Measurements from ENCODE around the gene SUMO4.

The SUMO4 gene

GRCh38 chr6:149392093-149392492 lies 8.0 kb upstream of the SUMO4 start:
- DNase-seq, result no peak

- no peak for DNase-seq
Observed at GRCh38 chr6:149392535-149392934, 7.5 kb upstream of the SUMO4 start.

- no peak for DNase-seq
Observed at GRCh38 chr6:149393002-149393679, 6.9 kb upstream of the SUMO4 start.

GRCh38 chr6:149395185-149395584 lies 4.9 kb upstream of the SUMO4 start:
- DNase-seq, result no peak

GRCh38 chr6:149397384-149397783 lies 2.7 kb upstream of the SUMO4 start:
- no peak for DNase-seq

- DNase-seq, result no peak
Observed at GRCh38 chr6:149403534-149403933, 3.5 kb downstream of the SUMO4 start.

- DNase-seq, result no peak
Observed at GRCh38 chr6:149405823-149406765, 6.0 kb downstream of the SUMO4 start.

GRCh38 chr6:149409617-149410016 lies 9.6 kb downstream of the SUMO4 start:
- no peak for DNase-seq

- no peak for DNase-seq
Observed at GRCh38 chr6:149410557-149410956, 10.5 kb downstream of the SUMO4 start.

GRCh38 chr6:149414009-149414408 lies 13.9 kb downstream of the SUMO4 start:
- DNase-seq, result no peak

- DNase-seq, result no peak
Observed at GRCh38 chr6:149414821-149415220, 14.8 kb downstream of the SUMO4 start.

GRCh38 chr6:149419696-149420404 lies 19.8 kb downstream of the SUMO4 start:
- DNase-seq, result no peak

- no peak for DNase-seq
Observed at GRCh38 chr6:149421132-149421531, 21.1 kb downstream of the SUMO4 start.

- no peak for DNase-seq
Observed at GRCh38 chr6:149422581-149422980, 22.5 kb downstream of the SUMO4 start.

- no peak for DNase-seq
Observed at GRCh38 chr6:149423964-149424440, 23.9 kb downstream of the SUMO4 start.

- no peak for DNase-seq
Observed at GRCh38 chr6:149425224-149425623, 25.2 kb downstream of the SUMO4 start.

- no peak for DNase-seq
Observed at GRCh38 chr6:149425754-149426153, 25.7 kb downstream of the SUMO4 start.

- DNase-seq, result no peak
Observed at GRCh38 chr6:149428606-149429005, 28.5 kb downstream of the SUMO4 start.

GRCh38 chr6:149429427-149430360 lies 29.6 kb downstream of the SUMO4 start:
- no peak for DNase-seq

GRCh38 chr6:149431905-149432775 lies 32.1 kb downstream of the SUMO4 start:
- DNase-seq, result peak; percentile 56 to 86 (median 79)

GRCh38 chr6:149433405-149433804 lies 33.3 kb downstream of the SUMO4 start:
- no peak for DNase-seq
